Fibroblast of mammary gland (primary cell): ENCODE data around the gene PHTF1.

Experiments used
- DNase-seq: peaks from one replicate; pipeline ENCODE4 v3.0.0-alpha.2; 2010; ENCODE audit warnings: low read depth
- H3K4me3 ChIP-seq: 2 replicates; pipeline ENCODE4 v1.5.1; 2011; ENCODE audit warnings: low read depth, mild to moderate bottlenecking, low read length, moderate library complexity; ENCODE audit not compliant: control insufficient read depth
- CTCF ChIP-seq: conservative IDR thresholded peaks from 2 replicates; pipeline ENCODE4 v1.5.1; 2011; ENCODE audit warnings: low read depth, low read length, inconsistent platforms; ENCODE audit not compliant: control insufficient read depth, insufficient read depth

The PHTF1 gene

GRCh38 chr1:113659556-113659955, 99.7 kb downstream of the PHTF1 start:
- TF ChIP-seq CTCF, result no peak
- DNase-seq, result no peak
- H3K4me3 ChIP-seq, result no peak overlapping the region

GRCh38 chr1:113659035-113659434, 100.3 kb downstream of the PHTF1 start:
- no peak for TF ChIP-seq CTCF
- DNase-seq, result no peak
- no peak overlapping the region for H3K4me3 ChIP-seq

- no peak for TF ChIP-seq CTCF
- no peak for DNase-seq
- no peak overlapping the region for H3K4me3 ChIP-seq
These were observed 101.7 kb downstream of the PHTF1 start for GRCh38 chr1:113657556-113658063.

- H3K4me3 ChIP-seq, result no peak overlapping the region
- TF ChIP-seq CTCF, result no peak
- DNase-seq, result no peak
These were observed 102.2 kb downstream of the PHTF1 start for GRCh38 chr1:113657126-113657525.

- TF ChIP-seq CTCF, result no peak
- H3K4me3 ChIP-seq, result no peak overlapping the region
- no peak for DNase-seq
These were observed 104.4 kb downstream of the PHTF1 start for GRCh38 chr1:113654883-113655282.

- no peak for TF ChIP-seq CTCF
- no peak overlapping the region for H3K4me3 ChIP-seq
- no peak for DNase-seq
These were observed 105.5 kb downstream of the PHTF1 start for GRCh38 chr1:113653741-113654140.

- peak; percentile 30 for DNase-seq
- no peak overlapping the region for H3K4me3 ChIP-seq
- no peak for TF ChIP-seq CTCF
These were observed 106.5 kb downstream of the PHTF1 start for GRCh38 chr1:113652771-113653170.
